Neural progenitor cell (in vitro differentiated cells): ENCODE data around the gene TNNC1. TPM values are rescaled to one million over a fixed set of nuclear protein-coding genes. Genes with fewer than 3 reads are reported as not detected.

Source experiments
- DNase-seq: peaks from one replicate; pipeline ENCODE4 v3.0.0-alpha.2; 2016; ENCODE audit warnings: low spot score
- H2AFZ ChIP-seq: fragments of 200-600 bp; sonication (generic); replicated peaks from 2 replicates; pipeline ENCODE4 v1.6.1; 2016; ENCODE audit warnings: antibody characterized with exemption
- H3F3A ChIP-seq: fragments of 200-600 bp; sonication (generic); 2 replicates; pipeline ENCODE4 v1.6.1; 2016; ENCODE audit warnings: antibody characterized with exemption, low read depth
- H3K27ac ChIP-seq: fragments of 200-600 bp; sonication (generic); 2 replicates; pipeline ENCODE4 v1.5.1; 2016; ENCODE audit warnings: mild to moderate bottlenecking
- H3K27me3 ChIP-seq: fragments of 200-600 bp; sonication (generic); 2 replicates; pipeline ENCODE4 v1.6.1; 2016; ENCODE audit warnings: mild to moderate bottlenecking, moderate library complexity
- H3K36me3 ChIP-seq: fragments of 200-600 bp; sonication (generic); 2 replicates; pipeline ENCODE4 v1.5.1; 2016
- H3K4me1 ChIP-seq: fragments of 200-600 bp; sonication (generic); 2 replicates; pipeline ENCODE4 v1.6.1; 2016; ENCODE audit warnings: mixed run types
- H3K4me2 ChIP-seq: fragments of 200-600 bp; sonication (generic); 2 replicates; pipeline ENCODE4 v1.6.1; 2016
- H3K4me3 ChIP-seq: fragments of 200-600 bp; sonication (generic); 2 replicates; pipeline ENCODE4 v1.5.1; 2016
- H3K79me2 ChIP-seq: fragments of 200-600 bp; sonication (generic); 2 replicates; pipeline ENCODE4 v1.6.1; 2016; ENCODE audit warnings: low read depth
- H3K9ac ChIP-seq: fragments of 200-600 bp; sonication (generic); 2 replicates; pipeline ENCODE4 v1.6.1; 2016
- H3K9me3 ChIP-seq: fragments of 200-600 bp; sonication (generic); 2 replicates; pipeline ENCODE4 v1.5.1; 2016; ENCODE audit warnings: low read depth
- H4K20me1 ChIP-seq: fragments of 200-600 bp; sonication (generic); 2 replicates; pipeline ENCODE4 v1.6.1; 2016; ENCODE audit warnings: low read depth
- H3K27ac Mint-ChIP-seq: 3 replicates; pipeline ENCODE4 v1.8.0; 2021; ENCODE audit warnings: mixed read lengths
- H3K27me3 Mint-ChIP-seq: 2 replicates; pipeline ENCODE4 v1.8.0; 2022; ENCODE audit warnings: low read depth, mild to moderate bottlenecking, inconsistent platforms, moderate library complexity, mixed read lengths; ENCODE audit not compliant: insufficient read depth
- H3K36me3 Mint-ChIP-seq: 3 replicates; pipeline ENCODE4 v1.8.0; 2021; ENCODE audit warnings: mixed read lengths
- H3K4me1 Mint-ChIP-seq: 3 replicates; pipeline ENCODE4 v1.8.0; 2021; ENCODE audit warnings: mixed read lengths
- H3K4me3 Mint-ChIP-seq: 3 replicates; pipeline ENCODE4 v1.8.0; 2021; ENCODE audit warnings: mild to moderate bottlenecking, moderate library complexity, mixed read lengths
- H3K9me3 Mint-ChIP-seq: 3 replicates; pipeline ENCODE4 v1.8.0; 2020; ENCODE audit warnings: mixed read lengths
- CTCF ChIP-seq: fragments of 200-600 bp; sonication (generic); IDR thresholded peaks from 2 replicates; pipeline ENCODE4 v1.5.1; 2017; ENCODE audit warnings: antibody characterized with exemption, mild to moderate bottlenecking
- EZH2 ChIP-seq: fragments of 200-600 bp; sonication (generic); IDR thresholded peaks from 2 replicates; pipeline ENCODE4 v1.6.1; 2017; ENCODE audit warnings: antibody characterized with exemption, mild to moderate bottlenecking, moderate library complexity
- EZH2phosphoT487 ChIP-seq: fragments of 200-600 bp; sonication (generic); IDR thresholded peaks from 2 replicates; pipeline ENCODE4 v1.6.1; 2017; ENCODE audit warnings: antibody characterized with exemption
- total RNA-seq: library from RNA; depleted of rRNA; stranded (reverse); fragments of >200 nt; gene quantifications from 2 replicates; pipeline ENCODE4 v1.2.3, GENCODE V29; 2015; ENCODE audit warnings: low replicate concordance

Gene TNNC1
- total RNA-seq, 1 donor from 2014 or later, result 0.67 TPM

GRCh38 chr3:52428151-52429005 is 25.5 kb downstream of the TNNC1 start:
- Mint-ChIP-seq H3K27ac (no peak overlapping the region), H3K27me3 (peaks cover 4% of the 10 kb centered on the region), H3K36me3 (no peaks in the 10 kb centered on the region), H3K4me3 (no peak overlapping the region), H3K4me1 (peaks cover 21% of the 10 kb centered on the region), H3K9me3 (no peaks in the 10 kb centered on the region)
- Histone ChIP-seq H3K27me3 (no peaks in the 10 kb centered on the region), H2AFZ (peak overlapping the region; percentile 21), H3K9me3 (no peaks in the 10 kb centered on the region), H3K27ac (no peak overlapping the region), H4K20me1 (no peaks in the 10 kb centered on the region), H3K79me2 (no peaks in the 10 kb centered on the region), H3F3A (peaks cover 7% of the 10 kb centered on the region), H3K4me1 (peaks cover 8% of the 10 kb centered on the region), H3K4me2 (no peak overlapping the region), H3K4me3 (no peak overlapping the region), H3K9ac (no peak overlapping the region), H3K36me3 (no peaks in the 10 kb centered on the region)
- TF ChIP-seq CTCF (peak; percentile 84), EZH2phosphoT487 (no peak), EZH2 (no peak)
- DNase-seq, result peak; percentile 77

- TF ChIP-seq CTCF (no peak), EZH2phosphoT487 (no peak), EZH2 (no peak)
- no peaks in the 10 kb centered on the region for H3K79me2 ChIP-seq
- Mint-ChIP-seq H3K4me1 (no peaks in the 10 kb centered on the region), H3K36me3 (no peaks in the 10 kb centered on the region), H3K27me3 (no peaks in the 10 kb centered on the region), H3K9me3 (no peaks in the 10 kb centered on the region), H3K4me3 (no peak overlapping the region), H3K27ac (no peak overlapping the region)
- no peaks in the 10 kb centered on the region for H4K20me1 ChIP-seq
- H3K27ac ChIP-seq, result no peak overlapping the region
- no peak overlapping the region for H3K9ac ChIP-seq
- no peak for DNase-seq
- H3K4me1 ChIP-seq, result no peaks in the 10 kb centered on the region
- H2AFZ ChIP-seq, result no peak overlapping the region
- H3K4me3 ChIP-seq, result no peak overlapping the region
- H3K36me3 ChIP-seq, result no peaks in the 10 kb centered on the region
- no peak overlapping the region for H3K4me2 ChIP-seq
- no peaks in the 10 kb centered on the region for H3F3A ChIP-seq
- no peaks in the 10 kb centered on the region for H3K9me3 ChIP-seq
- no peaks in the 10 kb centered on the region for H3K27me3 ChIP-seq
Measured at GRCh38 chr3:52423173-52423572, 30.7 kb downstream of the TNNC1 start.

GRCh38 chr3:52422669-52423068 is 31.2 kb downstream of the TNNC1 start:
- Histone ChIP-seq H2AFZ (no peak overlapping the region), H3F3A (no peaks in the 10 kb centered on the region), H3K4me1 (no peaks in the 10 kb centered on the region), H3K4me3 (no peak overlapping the region), H3K9ac (no peak overlapping the region), H3K36me3 (no peaks in the 10 kb centered on the region), H3K9me3 (no peaks in the 10 kb centered on the region), H3K27ac (no peak overlapping the region), H3K4me2 (no peak overlapping the region), H3K79me2 (no peaks in the 10 kb centered on the region), H4K20me1 (no peaks in the 10 kb centered on the region), H3K27me3 (no peaks in the 10 kb centered on the region)
- Mint-ChIP-seq H3K9me3 (no peaks in the 10 kb centered on the region), H3K4me1 (no peaks in the 10 kb centered on the region), H3K27ac (no peak overlapping the region), H3K36me3 (no peaks in the 10 kb centered on the region), H3K4me3 (no peak overlapping the region), H3K27me3 (no peaks in the 10 kb centered on the region)
- no peak for DNase-seq
- TF ChIP-seq EZH2 (no peak), CTCF (no peak), EZH2phosphoT487 (no peak)
